Measurements from ENCODE around the gene FAM136A. TPM values are rescaled to one million over a fixed set of nuclear protein-coding genes. Genes with fewer than 3 reads are reported as not detected.

FAM136A gene
- total and polyA plus RNA-seq, 2 of the 13 experiments (the other 11 are each of a cell fraction or from before 2014, with no cell fraction given), result 77.8 to 126 TPM

DNA sequence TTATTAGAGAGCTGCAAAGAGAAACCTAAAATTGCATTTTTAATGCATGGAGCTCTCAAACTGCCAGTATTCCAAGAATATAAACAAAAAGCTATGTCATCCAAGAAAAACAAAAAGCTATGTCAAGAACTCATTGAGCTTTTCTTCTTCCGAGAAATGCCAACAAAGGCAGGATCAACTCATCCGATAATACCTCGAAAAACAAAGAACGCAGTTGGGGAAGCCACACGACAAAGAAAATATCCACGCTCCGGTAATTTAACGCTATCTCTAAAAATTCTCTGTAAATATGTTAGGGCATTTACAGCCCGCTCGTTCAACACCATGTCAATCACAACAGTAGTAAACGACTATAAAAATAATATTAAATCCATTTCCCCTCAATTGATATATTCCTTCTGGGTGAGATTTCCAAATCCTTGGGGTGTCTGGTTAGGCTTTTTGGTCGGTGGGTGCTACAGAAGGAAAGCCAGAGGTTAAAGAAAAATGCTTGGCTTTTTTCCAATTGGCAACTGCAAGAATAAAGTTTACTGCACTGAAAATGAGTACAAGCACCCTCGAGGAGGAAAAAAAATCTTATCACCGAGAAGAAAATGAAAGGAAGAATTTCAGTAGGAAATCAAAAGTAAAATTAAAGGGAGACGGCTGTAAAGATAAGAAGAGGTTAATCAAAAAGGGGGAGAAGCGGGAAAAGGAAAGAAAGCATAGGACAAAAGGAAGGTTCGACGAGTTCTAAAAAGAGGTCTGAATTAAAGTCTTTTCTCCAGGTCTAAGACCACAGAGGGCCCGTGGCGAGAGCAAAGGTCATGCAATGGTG, 54.3 kb downstream of the FAM136A start:
- DNase-seq (ENCODE audit: low spot score) (no peak), FAIRE-seq (no peak), ATAC-seq (no peak)
- Histone ChIP-seq H2AFZ (ENCODE audit: low read length) (no peak overlapping the region), H3K27me3 (ENCODE audit: control insufficient read depth in 1 of 2, insufficient read depth in 2 of 2, low read length in 2 of 2) (no peaks in the 10 kb centered on the region; a peak in 1 of 5 replicates), H3K9ac (ENCODE audit: insufficient read depth, low read depth, low read length) (peak overlapping the region; percentile 99), H3K4me2 (ENCODE audit: low read depth, low read length) (peak overlapping the region; percentile 74), H3K36me3 (replicated peaks in 1 of 2; ENCODE audit: control insufficient read depth in 1 of 2, insufficient read depth in 2 of 2, low read length in 2 of 2) (peaks cover 3 to 4% of the 10 kb centered on the region in 2 experiments; a peak in 2 of 5 replicates), H3K9me3 (ENCODE audit: low read length) (no peaks in the 10 kb centered on the region), H3K4me3 (replicated peaks in 1 of 3; ENCODE audit: insufficient read depth in 1 of 3, low read depth in 2 of 3, low read length in 3 of 3) (peak overlapping the region; percentile 96 to 98 (median 98)), H3K79me2 (ENCODE audit: insufficient read depth, low read length) (peaks cover 58% of the 10 kb centered on the region), H4K20me1 (ENCODE audit: insufficient read depth, low read length) (peaks cover 37% of the 10 kb centered on the region), H3K27ac (ENCODE audit: extremely low read length, insufficient read depth, low read length) (peak overlapping the region; percentile 98), H3K4me1 (ENCODE audit: insufficient read depth, low read length) (peaks cover 53% of the 10 kb centered on the region)
- WGBS (ENCODE audit: low lambda C conversion rate), result 1% methylated on average over 20 of the region's 20 CpGs
- intact Hi-C loops (cut with micrococcal nuclease; ENCODE audit: unreplicated experiment) (loop anchor here (1.0 to 5.0 kb wide), 6 partner anchors 22 to 335 kb away; partner anchors contain the start of genes C2orf42, PCBP1 and SNRPG), in situ Hi-C loops (cut with HindIII; ENCODE audit: extremely low pct_ligation_motif_present, low pct_unique_long_range_greater_than_20kb) (no loop called here)
- ChIA-PET POLR2A (interaction anchor here (0.9 to 4.4 kb wide), 9 partner anchors 11 to 333 kb away, joined by 3 to 49 read pairs (median 15); partner anchors contain the start of genes C2orf42, FAM136A, MXD1 and PCYOX1), CTCF (ENCODE audit: low intra/inter-chr PET ratio, low total read pairs) (no interaction called here)
- no TSS peak for BruUV-seq (replicated peaks)
- TF ChIP-seq FOXK2 (IDR thresholded peaks at IDR 0.05), result 0 out of 2 replicates have a peak, but pooled peaks have one; percentile 23
- peak; percentile 67; the same call in 1 of the 2 replicates for TF ChIP-seq HNF4G (IDR thresholded peaks at IDR 0.05; ENCODE audit: borderline replicate concordance, low read depth, low read length)
- no peak for TF ChIP-seq HNF4G (CRISPR knock-in tag; IDR thresholded peaks at IDR 0.05; ENCODE audit: borderline replicate concordance, low read depth)
- peak; percentile 41; the same call in 1 of the 2 replicates for TF ChIP-seq NCOR1 (IDR thresholded peaks at IDR 0.05; ENCODE audit: borderline replicate concordance, low read length)
- TF ChIP-seq ZSCAN29 (CRISPR knock-in tag; conservative IDR thresholded peaks at IDR 0.05), result 0 out of 2 replicates have a peak, but pooled peaks have one; percentile 10
- 0 out of 2 replicates have a peak, but pooled peaks have one; percentile 83 for TF ChIP-seq DNMT3B (CRISPR knock-in tag; conservative IDR thresholded peaks at IDR 0.05)
- peak; percentile 76; the same call in 1 of the 2 replicates for TF ChIP-seq ZFP82 (CRISPR knock-in tag; IDR thresholded peaks at IDR 0.05; ENCODE audit: borderline replicate concordance)
- no peak for TF ChIP-seq SOX13 (IDR thresholded peaks at IDR 0.05)
- 0 out of 4 replicates have a peak, but pooled peaks of 1 of the 2 experiments have one; percentile 36 for TF ChIP-seq SOX13 (CRISPR knock-in tag; conservative IDR thresholded peaks at IDR 0.05 in 1 of 2, IDR thresholded peaks at IDR 0.05 in 1 of 2)
- peak; percentile 6; the same call in 1 of the 2 replicates for TF ChIP-seq TGIF2 (CRISPR knock-in tag; IDR thresholded peaks at IDR 0.05)
- TF ChIP-seq CEBPB (IDR thresholded peaks at IDR 0.05; ENCODE audit: borderline replicate concordance, low read depth, low read length), result 0 out of 2 replicates have a peak, but pooled peaks have one; percentile 30
- no peak for TF ChIP-seq AKAP8 (CRISPR knock-in tag; IDR thresholded peaks at IDR 0.05)
- TF ChIP-seq ZSCAN20 (CRISPR knock-in tag; IDR thresholded peaks at IDR 0.05; ENCODE audit: borderline replicate concordance), result peak; percentile 11; the same call in 1 of the 2 replicates
- no peak; the same call in 1 of the 2 replicates for TF ChIP-seq SP2 (CRISPR knock-in tag; IDR thresholded peaks at IDR 0.05)
- no peak for TF ChIP-seq ETV6 (CRISPR knock-in tag; conservative IDR thresholded peaks at IDR 0.05)
- TF ChIP-seq PRDM15 (CRISPR knock-in tag; IDR thresholded peaks at IDR 0.05), result 0 out of 2 replicates have a peak, but pooled peaks have one; percentile 10
- TF ChIP-seq ZNF670 (CRISPR knock-in tag; IDR thresholded peaks at IDR 0.05; ENCODE audit: borderline replicate concordance), result peak; percentile 64; the same call in 1 of the 2 replicates
- TF ChIP-seq CTCF (CRISPR knock-in tag; IDR thresholded peaks at IDR 0.05), result no peak

All from HepG2 (cell line).